HG03025 (cell line): ENCODE results near the gene GADD45G.

Experiments used
- ATAC-seq: cut with Tn5 transposase; IDR thresholded peaks from one replicate; pipeline ENCODE4 v1.9.1; 2021; ENCODE audit warnings: mild to moderate bottlenecking, moderate library complexity; ENCODE audit not compliant: unreplicated experiment, low FRiP score

Gene GADD45G

GRCh38 chr9:89647366-89648128, 42.7 kb downstream of the GADD45G start:
- no peak for ATAC-seq

GRCh38 chr9:89648247-89649000, 43.6 kb downstream of the GADD45G start:
- no peak for ATAC-seq

GRCh38 chr9:89649039-89649691, 44.4 kb downstream of the GADD45G start:
- ATAC-seq, result no peak

- no peak for ATAC-seq
Observed at GRCh38 chr9:89654025-89654662, 49.3 kb downstream of the GADD45G start.

- ATAC-seq, result no peak
Observed at GRCh38 chr9:89655056-89655989, 50.5 kb downstream of the GADD45G start.
